Caco-2 (cell line): ENCODE results near the gene C11orf58. TPM values are rescaled to one million over a fixed set of nuclear protein-coding genes. Genes with fewer than 3 reads are reported as not detected.

Experiments
- BruUV-seq: library from RNA; stranded (reverse); fragments of 400-500 nt; replicated peaks from 2 replicates; lab custom pipeline; 2021; lab: Mats Ljungman, UMichigan
- CTCF ChIA-PET: fragments of 300-600 bp; sonication (Branson Sonifier 250); formaldehyde crosslinking; loops from one replicate; lab custom pipeline; 2022; ENCODE audit warnings: antibody characterized with exemption; lab: Charles Lee
- POLR2A ChIA-PET: fragments of 300-600 bp; sonication (Branson Sonifier 250); formaldehyde crosslinking; loops from one replicate; lab custom pipeline; 2022; ENCODE audit warnings: antibody characterized with exemption; lab: Charles Lee
- DNase-seq, 2 experiments: peaks; one replicate each; pipeline versions ENCODE4 v3.0.0 to v3.0.0-alpha.2; 2020 to 2022
- H3K27me3 ChIP-seq: replicated peaks from 2 replicates; pipeline ENCODE4 v1.6.0; 2011; ENCODE audit warnings: low read length; ENCODE audit not compliant: control insufficient read depth, insufficient read depth
- H3K36me3 ChIP-seq: 2 replicates; pipeline ENCODE4 v1.5.1; 2011; ENCODE audit warnings: low read length; ENCODE audit not compliant: control insufficient read depth, insufficient read depth
- H3K4me1 ChIP-seq: fragments of 250-450 bp; sonication (Bioruptor Pico); 2 replicates; pipeline ENCODE4 v1.5.1; 2020; ENCODE audit warnings: mild to moderate bottlenecking
- H3K4me3 ChIP-seq: 2 replicates; pipeline ENCODE4 v1.5.1; 2011; ENCODE audit warnings: low read depth, mild to moderate bottlenecking, control low read depth, low read length
- H3K9me3 ChIP-seq: fragments of 250-450 bp; sonication (Bioruptor Pico); 2 replicates; pipeline ENCODE4 v1.5.1; 2020; ENCODE audit warnings: mild to moderate bottlenecking, moderate library complexity
- H3K27ac Mint-ChIP-seq: one replicate; pipeline ENCODE4 v1.8.0; 2022; ENCODE audit warnings: mixed read lengths; ENCODE audit not compliant: unreplicated experiment
- H3K27me3 Mint-ChIP-seq: one replicate; pipeline ENCODE4 v1.8.0; 2022; ENCODE audit warnings: mixed read lengths; ENCODE audit not compliant: insufficient read depth, unreplicated experiment
- H3K36me3 Mint-ChIP-seq: one replicate; pipeline ENCODE4 v1.8.0; 2022; ENCODE audit warnings: mild to moderate bottlenecking, mixed read lengths; ENCODE audit not compliant: insufficient read depth, unreplicated experiment
- H3K4me1 Mint-ChIP-seq: one replicate; pipeline ENCODE4 v1.8.0; 2022; ENCODE audit warnings: low read depth, mixed read lengths; ENCODE audit not compliant: unreplicated experiment
- H3K4me3 Mint-ChIP-seq: one replicate; pipeline ENCODE4 v1.8.0; 2022; ENCODE audit warnings: mild to moderate bottlenecking, moderate library complexity, mixed read lengths; ENCODE audit not compliant: unreplicated experiment
- H3K9me3 Mint-ChIP-seq: one replicate; pipeline ENCODE4 v1.8.0; 2022; ENCODE audit warnings: mixed read lengths; ENCODE audit not compliant: unreplicated experiment
- intact Hi-C: fragments of 100-400 bp; cut with micrococcal nuclease; formaldehyde crosslinking; loops from one replicate; pipeline ENCODE4 v1.10.0; 2022; ENCODE audit not compliant: unreplicated experiment
- total RNA-seq: library from RNA; stranded (reverse); gene quantifications from 2 replicates; pipeline ENCODE4 v1.2.3, GENCODE V29; 2022
- TF ChIP-seq, protein P1 (sequence below), 2 experiments: fragments of 200-600 bp in 1 of 2; IDR thresholded peaks; 1 replicate in 1 of 2; 2 replicates in 1 of 2; pipeline versions ENCODE4 v1.5.1 to v1.8.0; 2011 to 2022; ENCODE audit warnings: antibody characterized with exemption in 1 of 2, control low read depth in 1 of 2, inconsistent platforms in 1 of 2, low read depth in 1 of 2, low read length in 1 of 2, mild to moderate bottlenecking in 1 of 2, moderate library complexity in 1 of 2; ENCODE audit not compliant: insufficient read depth in 1 of 2, severe bottlenecking in 1 of 2, unreplicated experiment in 1 of 2

Gene C11orf58
- total RNA-seq, 1 experiment from 2014 or later: 209 TPM

DNA sequence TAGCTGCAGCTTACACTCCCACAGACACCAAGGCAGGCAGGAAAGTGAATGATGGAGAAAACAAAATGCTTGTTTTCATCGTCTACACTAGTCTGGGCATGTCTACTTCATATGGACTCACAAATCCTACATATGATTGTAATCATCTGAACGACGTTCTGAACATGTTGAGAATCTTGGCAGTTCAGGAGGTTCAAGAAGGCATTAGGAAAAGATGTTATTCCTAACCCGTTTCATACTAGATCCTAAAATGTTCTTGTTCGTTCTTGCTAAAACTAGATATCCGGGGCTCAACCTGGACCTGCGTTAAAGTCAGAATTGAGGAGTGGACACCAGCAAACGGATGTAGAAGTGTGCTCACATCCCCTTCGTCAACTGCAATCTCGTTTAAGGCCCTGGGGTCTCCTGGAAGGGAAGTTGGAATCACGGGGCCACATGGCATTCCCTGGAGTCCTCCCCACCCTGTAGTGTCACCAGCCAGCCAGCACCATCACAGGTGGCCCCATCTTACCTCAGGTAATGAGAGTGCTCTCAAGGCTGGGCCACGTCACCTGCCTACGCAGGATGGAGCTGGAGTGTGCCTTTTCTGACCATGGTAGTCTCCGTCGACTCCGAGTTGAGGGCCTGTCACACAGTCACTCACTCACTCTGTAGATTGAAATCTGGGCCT lies 37.3 kb downstream of the C11orf58 start:
- intact Hi-C loops: no loop called here
- Mint-ChIP-seq H3K4me1 (no peaks in the 10 kb centered on the region), H3K27me3 (no peaks in the 10 kb centered on the region), H3K27ac (no peak overlapping the region), H3K9me3 (no peaks in the 10 kb centered on the region), H3K36me3 (peaks cover 7% of the 10 kb centered on the region), H3K4me3 (no peak overlapping the region)
- TF ChIP-seq, protein P1, sequence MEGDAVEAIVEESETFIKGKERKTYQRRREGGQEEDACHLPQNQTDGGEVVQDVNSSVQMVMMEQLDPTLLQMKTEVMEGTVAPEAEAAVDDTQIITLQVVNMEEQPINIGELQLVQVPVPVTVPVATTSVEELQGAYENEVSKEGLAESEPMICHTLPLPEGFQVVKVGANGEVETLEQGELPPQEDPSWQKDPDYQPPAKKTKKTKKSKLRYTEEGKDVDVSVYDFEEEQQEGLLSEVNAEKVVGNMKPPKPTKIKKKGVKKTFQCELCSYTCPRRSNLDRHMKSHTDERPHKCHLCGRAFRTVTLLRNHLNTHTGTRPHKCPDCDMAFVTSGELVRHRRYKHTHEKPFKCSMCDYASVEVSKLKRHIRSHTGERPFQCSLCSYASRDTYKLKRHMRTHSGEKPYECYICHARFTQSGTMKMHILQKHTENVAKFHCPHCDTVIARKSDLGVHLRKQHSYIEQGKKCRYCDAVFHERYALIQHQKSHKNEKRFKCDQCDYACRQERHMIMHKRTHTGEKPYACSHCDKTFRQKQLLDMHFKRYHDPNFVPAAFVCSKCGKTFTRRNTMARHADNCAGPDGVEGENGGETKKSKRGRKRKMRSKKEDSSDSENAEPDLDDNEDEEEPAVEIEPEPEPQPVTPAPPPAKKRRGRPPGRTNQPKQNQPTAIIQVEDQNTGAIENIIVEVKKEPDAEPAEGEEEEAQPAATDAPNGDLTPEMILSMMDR (IDR thresholded peaks at IDR 0.05; ENCODE audit: insufficient read depth in 1 of 2, low read depth in 1 of 2, low read length in 1 of 2, severe bottlenecking in 1 of 2, unreplicated experiment in 1 of 2): no peak
- no peak for DNase-seq
- Histone ChIP-seq H3K4me3 (no peak overlapping the region), H3K27me3 (no peaks in the 10 kb centered on the region), H3K4me1 (no peaks in the 10 kb centered on the region; the same call in 1 of the 2 replicates), H3K9me3 (no peaks in the 10 kb centered on the region), H3K36me3 (no peaks in the 10 kb centered on the region; the same call in 1 of the 2 replicates)
- BruUV-seq: no TSS peak
- CTCF ChIA-PET: no interaction called here
- POLR2A ChIA-PET: no interaction called here

DNA sequence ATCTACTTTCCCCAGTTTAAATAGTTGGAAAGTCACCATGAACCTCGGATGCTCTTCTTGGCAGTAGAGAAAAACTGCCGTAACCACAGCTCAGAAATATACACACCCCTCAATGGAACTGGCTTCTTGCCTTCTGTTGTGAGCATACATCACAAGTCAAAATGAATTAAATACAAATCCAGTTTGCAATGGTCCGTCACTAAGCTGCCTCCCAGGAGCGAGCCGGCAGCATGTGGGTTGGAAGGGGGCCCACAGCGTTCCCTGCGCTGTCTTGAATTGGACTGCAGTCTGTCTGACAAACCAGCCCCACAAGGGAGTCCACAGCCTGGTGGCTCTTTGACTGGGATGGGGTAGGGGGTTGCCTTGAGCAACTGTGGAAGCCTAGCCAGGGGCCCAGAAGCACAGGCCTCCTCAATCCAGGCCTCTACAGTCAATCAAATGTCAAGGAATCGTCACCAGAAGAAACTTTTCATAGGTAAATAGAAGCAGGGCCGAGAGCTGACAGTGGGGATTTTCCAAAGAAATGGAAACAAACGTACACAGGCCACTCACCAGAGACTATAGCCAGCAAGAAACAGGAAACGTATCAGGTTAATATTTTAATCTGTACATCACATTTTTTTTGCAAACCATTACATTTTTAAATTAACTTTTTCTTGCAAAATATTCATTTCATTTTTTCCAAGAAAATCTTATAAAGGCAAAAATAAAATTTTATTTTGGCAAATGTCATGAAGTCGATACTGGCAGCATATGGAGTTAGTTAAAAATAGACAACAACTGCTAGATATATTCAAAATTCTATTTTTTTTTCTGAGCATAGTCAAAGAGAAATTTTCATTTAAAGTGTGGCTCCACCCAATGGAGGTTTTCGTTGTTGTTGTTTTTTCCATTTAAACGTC lies 38.5 kb downstream of the C11orf58 start:
- TF ChIP-seq, protein P1 (IDR thresholded peaks at IDR 0.05; ENCODE audit: insufficient read depth in 1 of 2, low read depth in 1 of 2, low read length in 1 of 2, severe bottlenecking in 1 of 2, unreplicated experiment in 1 of 2): no peak
- CTCF ChIA-PET: no interaction called here
- Histone ChIP-seq H3K27me3 (no peaks in the 10 kb centered on the region), H3K4me3 (no peak overlapping the region), H3K4me1 (peaks cover 3% of the 10 kb centered on the region), H3K9me3 (no peaks in the 10 kb centered on the region), H3K36me3 (no peaks in the 10 kb centered on the region; the same call in none of the 2 replicates)
- no peaks in the 10 kb centered on the region for H3K9me3 Mint-ChIP-seq
- no peak overlapping the region for H3K27ac Mint-ChIP-seq
- DNase-seq: no peak
- H3K27me3 Mint-ChIP-seq: no peaks in the 10 kb centered on the region
- no TSS peak for BruUV-seq
- no peak overlapping the region for H3K4me3 Mint-ChIP-seq
- peaks cover 10% of the 10 kb centered on the region for H3K36me3 Mint-ChIP-seq
- intact Hi-C loops: no loop called here
- POLR2A ChIA-PET: no interaction called here
- H3K4me1 Mint-ChIP-seq: no peaks in the 10 kb centered on the region

DNA sequence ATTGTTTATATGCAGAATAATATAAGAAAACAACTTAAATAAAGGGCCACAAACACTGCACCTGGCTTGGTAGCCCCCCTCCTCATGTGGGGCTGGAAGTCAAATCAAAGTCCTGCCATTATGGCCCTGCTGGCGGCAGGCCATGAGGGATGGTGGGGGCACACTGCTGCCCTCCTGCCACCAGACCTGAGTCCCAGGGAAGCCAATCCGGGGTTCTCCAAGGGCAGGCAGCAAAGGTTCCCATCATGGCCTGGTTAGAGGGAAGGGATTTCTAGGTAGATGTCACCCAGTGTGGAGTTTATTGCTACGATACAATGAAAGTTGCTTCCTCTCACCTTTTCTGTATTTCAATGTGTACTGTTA lies 39.1 kb downstream of the C11orf58 start:
- ChIA-PET CTCF (no interaction called here), POLR2A (no interaction called here)
- H3K36me3 Mint-ChIP-seq: peaks cover 17% of the 10 kb centered on the region
- intact Hi-C loops: no loop called here
- no peaks in the 10 kb centered on the region for H3K9me3 Mint-ChIP-seq
- H3K36me3 ChIP-seq: no peaks in the 10 kb centered on the region; the same call in none of the 2 replicates
- no peaks in the 10 kb centered on the region for H3K27me3 ChIP-seq
- no peak for DNase-seq
- TF ChIP-seq, protein P1 (IDR thresholded peaks at IDR 0.05; ENCODE audit: insufficient read depth in 1 of 2, low read depth in 1 of 2, low read length in 1 of 2, severe bottlenecking in 1 of 2, unreplicated experiment in 1 of 2): no peak
- H3K4me3 Mint-ChIP-seq: no peak overlapping the region
- H3K4me1 Mint-ChIP-seq: no peaks in the 10 kb centered on the region
- no peak overlapping the region for H3K4me3 ChIP-seq
- H3K4me1 ChIP-seq: peaks cover 9% of the 10 kb centered on the region
- no peak overlapping the region for H3K27ac Mint-ChIP-seq
- BruUV-seq: TSS peak; percentile 42
- no peaks in the 10 kb centered on the region for H3K27me3 Mint-ChIP-seq
- H3K9me3 ChIP-seq: no peaks in the 10 kb centered on the region
